GM12865 (cell line): ENCODE results near the gene FARP1.

Experiments used
- DNase-seq: peaks from one replicate; pipeline ENCODE4 v3.0.0; 2010; ENCODE audit warnings: low read depth
- H3K4me3 ChIP-seq: 2 replicates; pipeline ENCODE4 v1.5.1; 2011; ENCODE audit warnings: mild to moderate bottlenecking, low read depth, low read length, control low read depth
- CTCF ChIP-seq: IDR thresholded peaks from 2 replicates; pipeline ENCODE4 v1.5.1; 2011; ENCODE audit warnings: low read length, control low read depth, low read depth, inconsistent platforms; ENCODE audit not compliant: insufficient read depth; ENCODE audit errors: missing control alignments

Gene FARP1

GRCh38 chr13:98494769-98495168, 351.9 kb downstream of the FARP1 start:
- no peak for DNase-seq
- H3K4me3 ChIP-seq: no peak overlapping the region
- no peak for TF ChIP-seq CTCF

- no peak for TF ChIP-seq CTCF
- H3K4me3 ChIP-seq: no peak overlapping the region
- no peak for DNase-seq
Measured at GRCh38 chr13:98495627-98496478, 353.0 kb downstream of the FARP1 start.

GRCh38 chr13:98496479-98496791, 353.5 kb downstream of the FARP1 start:
- DNase-seq: no peak
- no peak for TF ChIP-seq CTCF
- H3K4me3 ChIP-seq: no peak overlapping the region

- H3K4me3 ChIP-seq: no peak overlapping the region
- no peak for DNase-seq
- no peak for TF ChIP-seq CTCF
Measured at GRCh38 chr13:98496966-98497365, 354.1 kb downstream of the FARP1 start.

- no peak for TF ChIP-seq CTCF
- no peak overlapping the region for H3K4me3 ChIP-seq
Measured at GRCh38 chr13:98500963-98501421, 358.1 kb downstream of the FARP1 start.

GRCh38 chr13:98503175-98504028, 360.5 kb downstream of the FARP1 start:
- TF ChIP-seq CTCF: no peak
- DNase-seq: peak; percentile 32
- H3K4me3 ChIP-seq: no peak overlapping the region; the same call in 1 of the 2 replicates

More at GRCh38 chr13:98500963-98501421, 358.1 kb downstream of the FARP1 start:
- peak; percentile 87 for DNase-seq
